ENCODE measurements around the gene NPAS3. TPM values are rescaled to one million over a fixed set of nuclear protein-coding genes. Genes with fewer than 3 reads are reported as not detected.

Gene NPAS3
- total RNA-seq, 1 experiment from 2014 or later, result 1.9 TPM

DNA sequence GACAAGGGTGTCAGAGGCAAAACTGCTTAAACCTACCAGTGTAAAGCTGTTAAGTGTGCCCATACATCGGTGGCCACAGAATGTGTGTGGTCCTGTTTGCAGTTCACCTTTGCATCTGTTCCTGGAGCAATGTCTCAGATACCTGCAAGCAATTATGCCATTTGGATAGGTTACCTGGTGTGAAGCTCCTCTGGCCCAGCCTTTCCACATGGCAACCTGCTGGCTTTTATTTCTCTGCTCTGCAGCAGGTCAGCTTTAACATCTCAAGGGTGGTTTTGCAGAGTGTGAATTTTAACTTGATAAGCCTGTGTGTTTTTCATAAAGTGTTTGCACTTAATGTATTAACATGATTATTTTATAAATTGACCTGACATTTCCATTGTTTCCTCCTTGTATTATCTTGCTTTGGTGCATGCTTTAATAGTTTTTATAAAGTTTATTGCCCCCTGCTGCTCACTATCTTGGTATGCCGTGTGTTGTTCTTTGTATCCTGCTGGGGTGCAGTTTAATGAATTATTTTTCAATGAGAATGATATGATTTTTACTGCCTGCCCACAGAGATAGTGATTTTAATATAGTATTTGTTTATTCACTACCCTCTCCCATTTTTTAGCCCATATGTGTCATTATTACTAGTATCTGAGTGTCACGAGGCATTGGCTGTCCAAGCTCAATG, 403.8 kb downstream of the NPAS3 start:
- no peak for DNase-seq
- H3K27me3 ChIP-seq, result no peaks in the 10 kb centered on the region
- H3K9me3 ChIP-seq, result no peaks in the 10 kb centered on the region; the same call in 1 of the 2 replicates
- H3K4me3 ChIP-seq, result no peak overlapping the region
- H3K36me3 ChIP-seq, result no peaks in the 10 kb centered on the region

- DNase-seq, result no peak
- Histone ChIP-seq H3K36me3 (no peaks in the 10 kb centered on the region), H3K9me3 (no peaks in the 10 kb centered on the region; the same call in 1 of the 2 replicates), H3K27me3 (no peaks in the 10 kb centered on the region), H3K4me3 (no peak overlapping the region)
These were observed 404.3 kb downstream of the NPAS3 start for GRCh38 chr14:33343016-33343415.

DNA sequence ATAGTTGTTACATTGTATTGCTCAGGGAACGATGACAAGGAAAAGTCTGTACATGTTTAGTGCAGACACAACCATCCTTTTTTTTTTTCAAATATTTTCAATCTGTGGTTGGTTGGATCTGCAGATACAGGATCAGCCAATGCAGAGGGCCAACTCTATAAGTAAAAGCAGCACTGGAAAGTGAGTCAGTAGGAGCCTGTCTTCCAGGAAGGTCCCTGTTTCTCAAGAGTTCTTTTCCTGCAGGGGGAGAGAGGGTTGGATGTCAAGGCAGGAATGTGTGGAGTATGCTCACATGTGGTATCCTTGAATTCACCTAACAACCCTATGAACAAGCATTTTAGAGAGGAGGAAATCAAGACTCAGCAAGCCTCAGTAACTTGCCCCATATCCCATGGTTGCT, 409.1 kb downstream of the NPAS3 start:
- Histone ChIP-seq H3K27me3 (no peaks in the 10 kb centered on the region), H3K4me3 (no peak overlapping the region), H3K9me3 (no peaks in the 10 kb centered on the region), H3K36me3 (no peaks in the 10 kb centered on the region)
- no peak for DNase-seq

DNA sequence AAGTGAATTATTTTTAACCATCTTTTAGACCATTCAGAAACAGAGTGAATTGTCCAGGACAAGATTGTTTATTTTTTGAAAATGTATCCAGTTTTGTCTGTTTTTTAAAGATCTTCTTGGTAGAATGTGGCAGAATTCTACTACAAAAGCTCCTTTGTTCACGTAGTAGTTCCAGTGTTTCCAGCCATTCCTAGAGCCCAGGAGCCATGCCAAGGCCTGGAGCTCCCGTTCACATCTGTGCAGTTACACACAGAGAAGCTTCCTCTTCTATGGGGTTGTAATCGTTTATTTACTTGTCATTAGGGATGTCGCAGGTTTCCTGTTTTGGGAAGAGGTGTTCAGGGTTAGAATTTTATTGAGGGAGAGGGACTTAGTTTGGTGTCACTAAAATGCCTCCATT, 409.8 kb downstream of the NPAS3 start:
- Histone ChIP-seq H3K36me3 (no peaks in the 10 kb centered on the region), H3K27me3 (no peaks in the 10 kb centered on the region), H3K4me3 (no peak overlapping the region), H3K9me3 (no peaks in the 10 kb centered on the region)
- no peak for DNase-seq

GRCh38 chr14:33349871-33350270, 411.2 kb downstream of the NPAS3 start:
- no peak for DNase-seq
- no peak overlapping the region for H3K4me3 ChIP-seq
- H3K27me3 ChIP-seq, result no peaks in the 10 kb centered on the region
- no peaks in the 10 kb centered on the region for H3K36me3 ChIP-seq
- H3K9me3 ChIP-seq, result no peaks in the 10 kb centered on the region

DNA sequence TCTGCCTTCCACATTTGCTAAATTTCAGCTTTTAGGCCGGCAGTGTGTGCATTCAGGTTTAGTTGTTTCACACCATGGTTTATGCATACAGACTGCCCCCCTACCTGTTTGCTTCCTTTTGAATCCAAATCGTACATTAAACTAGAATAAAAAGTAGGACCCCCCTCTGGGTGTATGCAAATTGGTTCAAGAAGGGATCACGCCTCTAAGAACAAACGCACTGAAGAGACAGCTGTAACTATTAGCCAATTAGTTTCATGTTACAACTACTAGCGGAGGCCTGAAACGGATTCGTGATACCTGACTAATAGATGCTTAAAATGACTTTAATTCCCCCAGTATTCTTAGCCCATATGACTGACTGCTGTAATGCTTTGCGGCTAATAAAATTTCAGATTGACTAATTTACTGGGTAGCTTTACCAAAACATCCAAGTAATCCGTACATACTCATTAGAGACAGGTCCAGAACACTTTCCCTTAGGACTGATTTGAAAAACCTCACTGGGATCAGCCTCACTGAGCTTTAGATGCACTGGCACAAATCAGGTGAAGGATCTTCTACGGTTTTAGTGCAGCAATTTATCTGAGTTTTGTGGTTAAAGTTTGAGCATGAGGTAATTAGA, 411.8 kb downstream of the NPAS3 start:
- Histone ChIP-seq H3K36me3 (no peaks in the 10 kb centered on the region), H3K27me3 (no peaks in the 10 kb centered on the region), H3K4me3 (no peak overlapping the region), H3K9me3 (no peaks in the 10 kb centered on the region)
- no peak for DNase-seq

GRCh38 chr14:33352821-33353220, 414.1 kb downstream of the NPAS3 start:
- Histone ChIP-seq H3K9me3 (no peaks in the 10 kb centered on the region), H3K27me3 (no peaks in the 10 kb centered on the region), H3K36me3 (no peaks in the 10 kb centered on the region), H3K4me3 (no peak overlapping the region)
- DNase-seq, result no peak

GRCh38 chr14:33356181-33356580, 417.5 kb downstream of the NPAS3 start:
- H3K9me3 ChIP-seq, result no peaks in the 10 kb centered on the region
- no peak for DNase-seq

GRCh38 chr14:33357225-33358010, 418.7 kb downstream of the NPAS3 start:
- DNase-seq, result no peak
- H3K9me3 ChIP-seq, result no peaks in the 10 kb centered on the region
- H3K36me3 ChIP-seq, result no peaks in the 10 kb centered on the region
- H3K4me3 ChIP-seq, result no peak overlapping the region
- no peaks in the 10 kb centered on the region for H3K27me3 ChIP-seq

More at GRCh38 chr14:33356181-33356580, 417.5 kb downstream of the NPAS3 start:
- no peaks in the 10 kb centered on the region for H3K36me3 ChIP-seq
- no peaks in the 10 kb centered on the region for H3K27me3 ChIP-seq
- no peak overlapping the region for H3K4me3 ChIP-seq

- no peak for DNase-seq
- no peaks in the 10 kb centered on the region for H3K36me3 ChIP-seq
- no peaks in the 10 kb centered on the region for H3K9me3 ChIP-seq
- no peak overlapping the region for H3K4me3 ChIP-seq
- H3K27me3 ChIP-seq, result no peaks in the 10 kb centered on the region
These were observed 420.7 kb downstream of the NPAS3 start for GRCh38 chr14:33359288-33359881.

DNA sequence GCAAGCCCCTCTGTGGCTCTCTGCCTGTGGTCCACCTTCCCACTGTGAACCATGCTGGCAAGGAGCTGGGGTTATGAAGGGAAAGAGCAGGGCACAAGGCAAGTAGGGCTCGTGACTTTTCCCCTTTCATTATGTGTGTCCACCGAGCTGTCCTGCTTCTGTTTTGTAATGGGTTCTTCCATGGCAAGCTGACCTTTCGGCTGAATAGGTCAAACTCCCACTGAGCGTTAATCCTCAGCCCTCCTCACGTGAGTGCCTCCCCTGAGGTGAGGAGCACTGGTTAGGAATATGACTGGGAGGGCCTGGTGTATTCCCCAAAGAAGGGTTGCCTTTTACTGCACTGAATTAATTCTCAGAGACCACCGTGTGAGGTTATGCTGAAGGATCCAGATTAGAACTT, 424.3 kb downstream of the NPAS3 start:
- Histone ChIP-seq H3K9me3 (no peaks in the 10 kb centered on the region), H3K36me3 (no peaks in the 10 kb centered on the region), H3K27me3 (no peaks in the 10 kb centered on the region), H3K4me3 (no peak overlapping the region)
- DNase-seq, result no peak

DNA sequence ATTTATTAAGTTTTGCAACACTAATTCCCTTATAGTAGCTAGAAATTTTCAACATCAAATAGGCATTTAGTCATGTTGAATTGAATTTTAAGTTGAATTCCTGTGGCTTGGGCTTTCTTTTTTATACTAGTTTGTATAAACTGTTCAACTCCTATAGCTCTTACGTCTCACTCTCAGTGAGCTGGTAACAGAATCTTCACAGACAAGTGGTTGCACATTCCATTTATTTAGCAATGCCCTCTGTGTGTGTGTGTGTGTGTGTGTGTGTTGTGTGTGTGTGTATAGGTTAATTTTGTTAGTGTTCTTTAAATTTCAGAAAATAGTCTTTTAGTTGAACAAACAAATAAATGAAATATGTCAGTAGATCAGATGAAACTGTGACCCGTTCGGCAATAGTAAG, 425.0 kb downstream of the NPAS3 start:
- Histone ChIP-seq H3K27me3 (no peaks in the 10 kb centered on the region), H3K36me3 (no peaks in the 10 kb centered on the region), H3K4me3 (no peak overlapping the region), H3K9me3 (no peaks in the 10 kb centered on the region)
- no peak for DNase-seq

- H3K36me3 ChIP-seq, result no peaks in the 10 kb centered on the region
- no peak for DNase-seq
These were observed 425.8 kb downstream of the NPAS3 start for GRCh38 chr14:33364466-33364865.

GRCh38 chr14:33369041-33369440, 430.4 kb downstream of the NPAS3 start:
- Histone ChIP-seq H3K4me3 (no peak overlapping the region), H3K36me3 (no peaks in the 10 kb centered on the region), H3K9me3 (no peaks in the 10 kb centered on the region), H3K27me3 (no peaks in the 10 kb centered on the region)
- DNase-seq, result no peak

More at GRCh38 chr14:33364466-33364865, 425.8 kb downstream of the NPAS3 start:
- Histone ChIP-seq H3K9me3 (no peaks in the 10 kb centered on the region), H3K4me3 (no peak overlapping the region), H3K27me3 (no peaks in the 10 kb centered on the region)

GRCh38 chr14:33369972-33370371, 431.3 kb downstream of the NPAS3 start:
- DNase-seq, result no peak
- Histone ChIP-seq H3K9me3 (no peaks in the 10 kb centered on the region), H3K36me3 (no peaks in the 10 kb centered on the region), H3K27me3 (no peaks in the 10 kb centered on the region), H3K4me3 (no peak overlapping the region)

GRCh38 chr14:33370426-33370825, 431.7 kb downstream of the NPAS3 start:
- DNase-seq, result no peak
- Histone ChIP-seq H3K36me3 (no peaks in the 10 kb centered on the region), H3K27me3 (no peaks in the 10 kb centered on the region), H3K4me3 (no peak overlapping the region), H3K9me3 (no peaks in the 10 kb centered on the region)

GRCh38 chr14:33375196-33375595, 436.5 kb downstream of the NPAS3 start:
- no peaks in the 10 kb centered on the region for H3K9me3 ChIP-seq
- no peak for DNase-seq
- H3K4me3 ChIP-seq, result no peak overlapping the region
- no peaks in the 10 kb centered on the region for H3K27me3 ChIP-seq
- no peaks in the 10 kb centered on the region for H3K36me3 ChIP-seq

Measured in MG63 (cell line).